Measurements from ENCODE around the gene CFAP69. TPM values are rescaled to one million over a fixed set of nuclear protein-coding genes. Genes with fewer than 3 reads are reported as not detected.

Gene CFAP69
- total RNA-seq, 1 experiment from 2014 or later = 2.4 TPM

DNA sequence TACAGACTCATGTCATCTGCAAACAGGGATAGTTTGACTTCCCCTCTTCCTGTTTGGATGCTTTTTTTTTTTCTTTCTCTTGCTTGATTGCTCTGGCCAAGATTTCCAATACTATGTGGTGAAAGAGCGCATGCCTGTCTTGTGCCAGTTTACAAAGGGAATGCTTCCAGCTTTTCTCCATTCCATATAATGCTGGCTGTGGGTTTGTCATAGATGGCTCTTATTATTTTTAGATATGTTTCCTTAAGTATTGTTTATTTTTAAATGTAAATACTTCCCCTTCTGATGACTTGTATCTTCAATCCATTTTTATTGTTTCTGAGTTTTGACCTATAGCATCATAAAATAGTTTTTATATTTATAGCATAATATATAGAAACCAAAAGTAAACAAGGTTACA lies 58.3 kb downstream of the CFAP69 start:
- intact Hi-C loops (cut with micrococcal nuclease; ENCODE audit: unreplicated experiment) = no loop called here
- H3K4me3 ChIP-seq (ENCODE audit: low read depth, low read length, poor library complexity, severe bottlenecking) = no peak overlapping the region
- no peak for DNase-seq (ENCODE audit: low spot score)
- no TSS peak for BruUV-seq (replicated peaks)
- no peaks in the 10 kb centered on the region for H3K36me3 ChIP-seq (ENCODE audit: insufficient read depth, low read length, poor library complexity, severe bottlenecking)
- peaks cover 6% of the 10 kb centered on the region for H3K4me1 ChIP-seq (ENCODE audit: insufficient read depth, low read length, poor library complexity, severe bottlenecking)
- H3K9me3 ChIP-seq (ENCODE audit: low read depth, low read length, poor library complexity, severe bottlenecking) = no peaks in the 10 kb centered on the region
- no peaks in the 10 kb centered on the region for H3K27me3 ChIP-seq (replicated peaks; ENCODE audit: insufficient read depth, low read depth, low read length, poor library complexity)
- no peak overlapping the region for H3K27ac ChIP-seq (ENCODE audit: low read depth, low read length, poor library complexity, severe bottlenecking)
- POLR2A ChIA-PET (ENCODE audit: low non-redundant PET) = no interaction called here
- CTCF ChIA-PET = no interaction called here
- no peak for TF ChIP-seq EZH2 (IDR thresholded peaks at IDR 0.05; ENCODE audit: borderline replicate concordance, low read depth, low read length, poor library complexity, severe bottlenecking)
- TF ChIP-seq, protein P1, sequence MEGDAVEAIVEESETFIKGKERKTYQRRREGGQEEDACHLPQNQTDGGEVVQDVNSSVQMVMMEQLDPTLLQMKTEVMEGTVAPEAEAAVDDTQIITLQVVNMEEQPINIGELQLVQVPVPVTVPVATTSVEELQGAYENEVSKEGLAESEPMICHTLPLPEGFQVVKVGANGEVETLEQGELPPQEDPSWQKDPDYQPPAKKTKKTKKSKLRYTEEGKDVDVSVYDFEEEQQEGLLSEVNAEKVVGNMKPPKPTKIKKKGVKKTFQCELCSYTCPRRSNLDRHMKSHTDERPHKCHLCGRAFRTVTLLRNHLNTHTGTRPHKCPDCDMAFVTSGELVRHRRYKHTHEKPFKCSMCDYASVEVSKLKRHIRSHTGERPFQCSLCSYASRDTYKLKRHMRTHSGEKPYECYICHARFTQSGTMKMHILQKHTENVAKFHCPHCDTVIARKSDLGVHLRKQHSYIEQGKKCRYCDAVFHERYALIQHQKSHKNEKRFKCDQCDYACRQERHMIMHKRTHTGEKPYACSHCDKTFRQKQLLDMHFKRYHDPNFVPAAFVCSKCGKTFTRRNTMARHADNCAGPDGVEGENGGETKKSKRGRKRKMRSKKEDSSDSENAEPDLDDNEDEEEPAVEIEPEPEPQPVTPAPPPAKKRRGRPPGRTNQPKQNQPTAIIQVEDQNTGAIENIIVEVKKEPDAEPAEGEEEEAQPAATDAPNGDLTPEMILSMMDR (conservative IDR thresholded peaks at IDR 0.05; ENCODE audit: low read depth, low read length) = no peak

DNA sequence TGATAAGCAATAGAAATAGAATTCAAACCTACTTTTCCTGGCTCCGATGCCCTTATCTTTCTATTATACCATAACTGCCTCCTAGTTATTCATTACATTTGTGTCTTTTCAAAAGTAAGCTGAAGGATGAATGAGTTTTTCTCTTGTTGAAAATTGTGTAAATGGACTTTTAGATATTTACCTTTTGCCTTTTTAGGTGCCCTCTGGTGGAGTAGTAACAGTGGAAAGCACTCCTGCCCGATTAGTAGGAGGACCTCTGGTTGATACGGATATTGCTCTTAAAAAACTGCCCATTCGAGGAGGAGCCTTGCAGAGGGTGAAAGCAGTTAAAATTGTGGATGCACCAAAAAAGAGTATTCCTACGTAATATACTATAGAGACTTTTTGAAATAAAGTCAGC lies 64.9 kb downstream of the CFAP69 start:
- TF ChIP-seq, protein P1 (conservative IDR thresholded peaks at IDR 0.05; ENCODE audit: low read depth, low read length) = no peak
- TF ChIP-seq EZH2 (IDR thresholded peaks at IDR 0.05; ENCODE audit: borderline replicate concordance, low read depth, low read length, poor library complexity, severe bottlenecking) = no peak
- Histone ChIP-seq H3K27ac (ENCODE audit: low read depth, low read length, poor library complexity, severe bottlenecking) (no peak overlapping the region), H3K27me3 (replicated peaks; ENCODE audit: insufficient read depth, low read depth, low read length, poor library complexity) (no peaks in the 10 kb centered on the region), H3K4me1 (ENCODE audit: insufficient read depth, low read length, poor library complexity, severe bottlenecking) (no peaks in the 10 kb centered on the region), H3K4me3 (ENCODE audit: low read depth, low read length, poor library complexity, severe bottlenecking) (no peak overlapping the region), H3K36me3 (ENCODE audit: insufficient read depth, low read length, poor library complexity, severe bottlenecking) (no peaks in the 10 kb centered on the region), H3K9me3 (ENCODE audit: low read depth, low read length, poor library complexity, severe bottlenecking) (no peaks in the 10 kb centered on the region)
- CTCF ChIA-PET = no interaction called here
- DNase-seq (ENCODE audit: low spot score) = no peak
- BruUV-seq (replicated peaks) = no TSS peak
- POLR2A ChIA-PET (ENCODE audit: low non-redundant PET) = no interaction called here
- intact Hi-C loops (cut with micrococcal nuclease; ENCODE audit: unreplicated experiment) = no loop called here

DNA sequence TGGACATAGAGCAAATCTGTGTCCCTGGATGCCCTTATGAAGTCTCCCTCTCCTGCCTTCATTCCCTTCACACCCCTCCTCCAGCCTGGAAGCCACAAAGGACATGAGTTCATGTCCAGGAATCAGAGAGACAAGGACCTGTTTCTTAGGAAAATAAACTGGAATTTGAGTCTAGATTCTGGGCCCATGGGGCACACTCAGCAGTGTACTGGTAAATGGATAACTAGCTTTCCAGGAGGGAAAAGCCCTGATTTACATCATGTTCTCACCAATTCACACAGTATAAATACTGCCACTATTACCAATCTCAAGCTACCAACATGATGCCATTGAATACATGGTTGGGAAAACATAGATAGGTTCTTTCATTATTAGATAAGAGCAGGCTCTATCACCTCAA lies 66.2 kb downstream of the CFAP69 start:
- Histone ChIP-seq H3K27me3 (replicated peaks; ENCODE audit: insufficient read depth, low read depth, low read length, poor library complexity) (no peaks in the 10 kb centered on the region), H3K4me3 (ENCODE audit: low read depth, low read length, poor library complexity, severe bottlenecking) (no peak overlapping the region), H3K27ac (ENCODE audit: low read depth, low read length, poor library complexity, severe bottlenecking) (no peak overlapping the region), H3K4me1 (ENCODE audit: insufficient read depth, low read length, poor library complexity, severe bottlenecking) (no peaks in the 10 kb centered on the region), H3K9me3 (ENCODE audit: low read depth, low read length, poor library complexity, severe bottlenecking) (no peaks in the 10 kb centered on the region), H3K36me3 (ENCODE audit: insufficient read depth, low read length, poor library complexity, severe bottlenecking) (no peaks in the 10 kb centered on the region)
- CTCF ChIA-PET = no interaction called here
- BruUV-seq (replicated peaks) = no TSS peak
- intact Hi-C loops (cut with micrococcal nuclease; ENCODE audit: unreplicated experiment) = no loop called here
- no peak for DNase-seq (ENCODE audit: low spot score)
- POLR2A ChIA-PET (ENCODE audit: low non-redundant PET) = interaction anchor here (0.6 kb wide), 1 partner anchor 911 kb away, joined by 3 read pairs; no protein-coding TSS in a partner anchor
- TF ChIP-seq, protein P1 (conservative IDR thresholded peaks at IDR 0.05; ENCODE audit: low read depth, low read length) = no peak
